Activated gamma-delta T cell treated with Interleukin-2 at 50 U/mL for 16 hours (primary cell): ENCODE measurements around the gene MGAT1.
"Not testable (repeated sequence)": the region's sequence is repeated elsewhere in the genome, so short reads cannot be mapped to it uniquely, and the experiment has no call there.

ENCODE experiments used
- DNase-seq: peaks from one replicate; pipeline ENCODE4 v3.0.0-alpha.2; 2020

MGAT1 gene

GRCh38 chr5:180784497-180785097 is 18.0 kb downstream of the MGAT1 start:
- peak; percentile 70 for DNase-seq

GRCh38 chr5:180783340-180784052 is 19.1 kb downstream of the MGAT1 start:
- DNase-seq: no peak

GRCh38 chr5:180782748-180783147 is 19.9 kb downstream of the MGAT1 start:
- no peak for DNase-seq

GRCh38 chr5:180781900-180782326 is 20.7 kb downstream of the MGAT1 start:
- not testable (repeated sequence) for DNase-seq

GRCh38 chr5:180779985-180780610 is 22.5 kb downstream of the MGAT1 start:
- DNase-seq: no peak

- no peak for DNase-seq
Measured at GRCh38 chr5:180777475-180777874, 25.1 kb downstream of the MGAT1 start.

- DNase-seq: no peak
Measured at GRCh38 chr5:180776376-180776775, 26.2 kb downstream of the MGAT1 start.

GRCh38 chr5:180775624-180776023 is 27.0 kb downstream of the MGAT1 start:
- no peak for DNase-seq

- no peak for DNase-seq
Measured at GRCh38 chr5:180771839-180772238, 30.8 kb downstream of the MGAT1 start.

- no peak for DNase-seq
Measured at GRCh38 chr5:180769821-180770220, 32.8 kb downstream of the MGAT1 start.

GRCh38 chr5:180755601-180756000 is 47.0 kb downstream of the MGAT1 start:
- DNase-seq: no peak

GRCh38 chr5:180744253-180744652 is 58.4 kb downstream of the MGAT1 start:
- DNase-seq: no peak

- DNase-seq: no peak
Measured at GRCh38 chr5:180742727-180743126, 59.9 kb downstream of the MGAT1 start.

GRCh38 chr5:180740953-180741352 is 61.7 kb downstream of the MGAT1 start:
- DNase-seq: not testable (repeated sequence)

- no peak for DNase-seq
Measured at GRCh38 chr5:180739958-180740357, 62.6 kb downstream of the MGAT1 start, which contains the start of gene OR2Y1. Gene OR2Y1 (minus strand): TSS chr5:180740058. CDS start chr5:180740058, 0 bp downstream.

- DNase-seq: no peak
Measured at GRCh38 chr5:180739271-180739670, 63.3 kb downstream of the MGAT1 start.

GRCh38 chr5:180736536-180736935 is 66.1 kb downstream of the MGAT1 start:
- no peak for DNase-seq
